DMS153 treated with DMSO at 0.1 percent for 48 hours (cell line): Measurements from ENCODE around the gene IDH3A.

Source experiments
- DNase-seq: peaks from one replicate; lab custom pipeline; 2025; ENCODE audit not compliant: unreplicated experiment; lab: John Stamatoyannopoulos, UW

The IDH3A gene

DNA sequence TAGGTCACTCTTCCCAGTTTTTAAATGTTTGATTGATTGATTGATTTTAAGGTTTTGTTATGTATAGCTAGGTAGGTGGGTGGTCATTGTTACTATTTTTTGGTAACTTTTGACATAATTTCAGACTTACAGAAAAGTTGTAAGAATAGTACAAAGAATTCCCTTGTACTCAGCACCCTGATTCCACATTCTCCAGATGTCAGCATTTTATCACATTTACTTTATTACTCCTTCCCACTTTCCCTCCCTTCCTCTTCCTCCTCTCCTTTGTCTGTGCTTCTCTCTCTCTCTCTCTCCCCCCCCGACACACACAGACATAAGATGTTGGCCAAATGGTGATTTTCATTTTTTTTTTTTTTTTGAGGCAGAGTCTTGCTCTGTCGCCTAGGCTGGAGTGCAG is 14.8 kb downstream of the IDH3A start:
- no peak for DNase-seq

DNA sequence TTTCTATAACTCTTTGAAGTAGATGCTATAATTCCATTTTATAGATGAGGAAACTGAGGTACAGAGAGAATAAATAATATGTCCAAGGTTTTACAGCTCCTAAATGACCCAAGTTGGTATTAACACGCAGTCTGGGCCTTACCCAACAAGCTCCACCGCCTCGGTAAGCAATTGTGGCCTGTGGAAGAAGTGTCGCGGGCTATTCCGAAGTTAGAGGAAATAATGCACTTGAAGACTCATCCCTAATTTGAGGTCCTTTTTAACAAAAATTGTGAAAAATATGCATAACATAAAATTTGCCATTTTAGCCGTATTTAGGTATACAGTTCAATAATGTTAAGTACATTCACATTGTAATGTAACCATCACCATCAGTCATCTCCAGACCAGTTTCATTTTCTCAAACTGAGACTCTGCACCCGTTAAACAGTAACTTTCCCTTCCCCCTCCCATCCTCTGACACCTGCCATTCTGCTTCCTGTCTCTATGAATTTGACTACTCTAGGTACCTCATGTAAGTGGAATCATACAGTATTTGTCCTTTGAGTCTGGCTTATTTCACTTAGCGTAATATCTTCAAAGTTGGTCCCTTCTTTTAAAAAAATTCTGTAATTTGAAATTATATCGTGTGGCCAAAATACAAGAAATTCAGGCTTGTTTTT is 18.2 kb downstream of the IDH3A start:
- no peak for DNase-seq

DNA sequence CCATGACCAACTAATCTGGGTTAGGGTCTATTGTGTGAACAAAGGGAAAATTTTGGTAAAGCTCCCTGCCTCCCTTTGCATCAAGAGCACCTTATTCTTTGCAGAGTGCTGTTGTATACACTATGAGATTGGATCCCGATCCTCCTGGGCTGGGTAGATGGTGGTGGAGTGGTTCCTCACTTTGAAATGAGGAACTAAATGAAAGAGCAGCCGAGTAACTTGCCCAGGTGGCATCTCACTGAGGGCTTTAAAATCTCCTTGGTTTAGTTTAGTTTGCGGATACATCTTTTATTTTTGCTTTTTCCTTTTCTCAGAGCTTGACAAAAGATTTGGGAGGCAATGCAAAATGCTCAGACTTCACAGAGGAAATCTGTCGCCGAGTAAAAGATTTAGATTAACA is 19.4 kb downstream of the IDH3A start:
- no peak for DNase-seq

DNA sequence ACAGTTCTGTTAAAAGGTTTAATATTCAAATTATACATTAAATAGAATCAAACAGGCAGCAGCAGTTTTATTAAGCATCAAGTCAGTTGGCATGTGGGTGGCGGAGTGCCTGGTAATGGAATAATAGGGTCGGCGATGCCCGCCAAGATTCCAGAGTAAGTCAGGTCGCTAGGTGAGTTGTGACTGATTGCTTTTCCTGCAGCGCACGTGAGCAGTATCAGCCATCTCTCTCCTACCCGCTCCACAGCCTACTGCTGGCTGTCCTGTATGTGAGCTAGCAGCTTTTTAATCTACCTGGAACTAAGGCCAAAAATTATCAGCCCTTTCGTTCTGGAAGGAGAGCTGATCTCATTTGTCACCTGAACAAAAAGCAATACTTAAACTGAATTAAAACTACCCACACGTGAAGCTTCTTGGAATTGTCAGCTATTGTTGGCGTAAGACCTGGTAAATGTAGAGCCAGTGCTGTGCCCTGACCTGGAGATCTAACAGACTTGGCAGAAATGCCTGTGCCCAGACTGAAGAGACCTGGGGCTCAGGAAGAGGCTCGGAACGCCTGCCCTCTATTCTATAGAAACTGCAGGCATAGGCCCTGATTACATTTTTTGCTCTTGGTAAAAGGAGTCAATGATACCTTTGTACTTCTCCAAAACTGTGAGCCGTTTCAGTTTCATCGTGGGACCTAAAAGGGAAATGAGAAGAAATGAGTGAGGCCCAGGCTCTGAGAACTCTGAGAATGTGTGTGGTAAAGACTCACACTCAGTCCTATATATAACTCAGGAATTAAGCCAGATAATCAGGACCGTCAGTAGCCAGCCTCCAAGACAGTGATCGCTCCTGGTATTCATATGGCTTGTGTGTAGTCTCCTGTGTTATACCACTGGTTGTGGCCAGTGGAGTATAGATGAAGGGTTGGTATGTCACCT is 21.9 kb downstream of the IDH3A start:
- no peak for DNase-seq

DNA sequence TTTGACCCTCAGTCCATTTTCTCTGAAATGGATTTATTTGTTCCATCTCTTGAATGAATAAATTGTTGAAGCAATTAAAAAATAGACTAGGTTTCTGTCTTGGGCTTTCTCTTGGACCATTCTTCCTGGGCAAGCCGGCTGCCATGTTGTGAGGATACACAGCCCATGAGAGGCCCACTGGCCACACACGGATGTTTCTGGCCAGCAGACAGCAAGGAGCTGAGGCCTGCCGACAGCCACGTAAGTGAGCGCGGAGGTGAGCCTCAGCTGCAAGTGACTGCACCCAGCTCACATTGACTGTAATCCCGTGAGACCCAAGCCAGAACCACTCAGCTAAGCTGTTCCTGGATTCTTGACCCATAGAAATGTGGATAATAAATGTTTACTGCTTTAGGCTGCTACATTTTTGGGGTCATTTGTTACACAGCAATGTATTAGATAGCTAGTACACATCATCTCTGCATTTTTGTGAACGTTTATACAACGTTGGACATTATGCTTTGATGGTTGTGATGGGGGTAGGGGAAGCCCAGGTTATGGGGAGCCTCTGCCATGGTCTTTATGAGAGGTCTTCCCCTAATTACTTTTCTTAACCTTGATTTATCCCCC is 22.8 kb downstream of the IDH3A start:
- DNase-seq, result no peak

DNA sequence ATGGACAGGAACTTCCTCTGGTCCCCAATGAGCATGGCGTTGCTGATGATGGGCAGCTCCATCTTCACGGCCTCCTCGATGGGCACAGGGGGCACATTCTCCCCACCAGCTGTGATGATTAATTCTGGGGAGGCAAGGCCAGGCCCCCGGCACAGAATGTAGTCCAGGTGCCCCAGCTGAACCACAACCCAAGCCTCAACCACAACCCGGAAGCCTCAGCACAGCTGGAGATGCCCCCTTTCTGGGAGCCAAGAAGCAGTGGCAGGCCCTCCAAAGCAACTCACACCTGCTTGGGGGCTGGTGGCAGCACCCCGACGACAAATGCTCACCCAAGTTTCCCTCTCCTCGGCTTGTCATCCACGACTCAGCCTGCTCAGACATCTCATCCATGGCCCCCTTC is 25.2 kb downstream of the IDH3A start:
- no peak for DNase-seq

DNA sequence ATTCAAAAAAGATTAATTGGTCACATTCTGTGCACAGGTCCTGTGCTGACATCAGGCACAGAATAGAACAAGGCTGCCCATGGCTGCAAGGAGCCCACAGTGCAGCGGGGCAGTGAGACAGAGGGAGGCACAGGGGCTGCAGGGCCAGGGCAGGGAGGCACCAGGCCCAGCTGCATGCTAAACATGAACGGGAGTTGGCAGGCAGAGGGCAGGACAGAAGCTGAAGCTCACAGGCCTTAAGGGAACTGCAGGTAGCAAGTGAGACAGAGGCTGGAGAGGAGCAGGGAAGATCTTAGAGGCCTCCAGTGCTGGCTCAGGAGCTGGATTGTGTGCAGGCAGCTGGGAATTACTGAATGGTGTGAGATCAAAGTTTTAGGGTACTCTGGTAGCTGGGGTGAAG is 26.2 kb downstream of the IDH3A start:
- DNase-seq, result no peak

DNA sequence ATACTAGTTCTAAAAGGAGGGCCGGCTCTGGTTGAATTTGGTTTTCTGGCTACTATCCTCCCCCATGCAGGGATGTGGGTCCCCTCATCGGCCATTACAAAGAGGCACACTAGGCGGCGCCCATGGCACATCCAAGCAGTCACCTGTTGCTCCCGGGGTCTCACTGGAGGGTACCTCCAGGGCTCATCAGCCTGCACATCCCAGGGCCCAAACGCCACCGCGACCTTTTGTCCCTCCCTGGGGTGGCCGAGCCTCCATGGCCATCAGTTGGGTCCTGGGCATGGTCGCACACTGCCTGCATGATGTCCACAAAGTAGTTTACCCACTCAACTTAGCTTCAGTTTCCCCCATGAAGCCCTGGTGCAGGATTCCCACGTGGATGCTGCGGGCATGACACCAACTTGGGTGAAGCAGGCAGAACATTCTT is 28.3 kb downstream of the IDH3A start:
- no peak for DNase-seq

DNA sequence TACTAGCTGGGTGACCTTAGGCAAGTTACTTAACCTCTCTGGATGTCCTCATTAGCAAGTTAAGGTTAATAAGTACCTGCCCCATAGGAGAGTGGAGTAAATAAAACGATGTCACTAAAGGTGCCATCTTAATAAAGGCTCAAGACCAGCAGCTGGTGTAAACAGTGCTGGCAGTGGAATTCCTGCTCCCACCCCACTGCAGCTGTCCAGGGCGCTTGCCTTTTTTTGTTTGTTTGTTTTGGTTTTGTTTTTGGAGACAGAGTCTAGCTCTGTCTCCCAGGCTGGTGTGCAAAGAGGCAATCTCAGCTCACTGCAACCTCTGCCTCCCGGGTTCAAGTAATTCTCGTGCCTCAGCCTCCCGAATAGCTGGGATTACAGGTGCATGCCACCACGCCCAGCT is 28.9 kb downstream of the IDH3A start:
- DNase-seq, result no peak

DNA sequence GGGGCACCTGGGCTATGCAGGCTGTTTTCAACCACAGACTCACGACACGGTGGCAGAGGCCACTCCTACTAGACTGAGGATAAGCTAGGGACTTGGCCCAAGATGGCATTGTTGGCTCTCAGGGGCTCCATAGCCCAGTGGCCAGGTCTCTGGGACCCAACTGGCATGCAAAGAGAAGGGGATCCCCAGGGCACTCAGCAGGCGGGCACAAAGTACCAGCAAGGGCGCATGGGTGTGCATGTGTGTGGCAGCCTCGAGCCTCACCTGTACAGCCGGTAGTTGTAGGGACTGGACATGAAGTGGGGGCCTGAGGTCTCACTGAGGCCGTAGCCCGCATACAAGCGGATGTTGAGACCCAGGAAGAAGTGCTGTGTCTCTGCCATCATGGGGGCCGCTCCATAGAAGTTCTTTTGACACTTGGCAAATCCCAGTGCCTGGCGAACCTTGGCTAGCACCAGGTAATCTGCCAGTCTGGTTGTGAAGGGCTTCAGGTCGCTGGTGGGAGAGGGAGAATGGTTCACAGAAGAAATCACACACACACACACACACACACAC is 30.2 kb downstream of the IDH3A start:
- no peak for DNase-seq

DNA sequence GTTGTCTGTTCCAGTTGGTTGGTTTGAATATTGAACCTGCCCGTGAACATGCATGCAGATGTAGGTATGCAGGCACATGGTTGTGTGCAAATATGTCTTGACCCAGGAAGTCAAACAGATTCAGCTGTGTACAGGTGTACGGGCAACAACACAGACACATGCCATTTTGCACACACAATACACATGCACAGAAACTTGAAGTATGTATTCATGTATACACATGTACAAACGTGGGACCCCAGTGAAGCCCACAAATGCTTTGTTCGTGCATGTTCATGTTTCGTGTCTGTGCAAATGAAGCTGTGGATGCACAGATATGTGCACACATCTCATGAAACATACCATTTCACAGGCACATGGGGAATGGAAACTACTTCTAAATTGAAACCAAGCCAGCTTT is 30.7 kb downstream of the IDH3A start:
- DNase-seq, result no peak

DNA sequence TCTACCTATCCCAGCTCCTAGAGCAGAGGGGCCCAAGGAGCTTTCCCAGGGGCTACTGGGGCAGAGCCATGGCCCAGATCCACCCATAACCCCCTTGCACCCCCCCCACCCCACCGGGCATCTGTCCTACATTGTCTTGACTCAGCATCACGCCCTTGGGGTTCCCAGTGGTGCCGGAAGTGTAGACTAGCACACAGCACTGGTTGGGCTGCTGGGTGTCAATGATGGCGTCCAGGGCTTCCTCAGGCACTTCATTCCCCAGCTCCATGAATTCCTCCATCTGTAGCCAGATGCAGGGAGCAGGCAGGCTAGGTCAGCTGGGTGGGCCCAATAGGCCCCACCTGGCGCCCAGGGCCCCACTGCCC is 33.2 kb downstream of the IDH3A start:
- DNase-seq, result no peak

DNA sequence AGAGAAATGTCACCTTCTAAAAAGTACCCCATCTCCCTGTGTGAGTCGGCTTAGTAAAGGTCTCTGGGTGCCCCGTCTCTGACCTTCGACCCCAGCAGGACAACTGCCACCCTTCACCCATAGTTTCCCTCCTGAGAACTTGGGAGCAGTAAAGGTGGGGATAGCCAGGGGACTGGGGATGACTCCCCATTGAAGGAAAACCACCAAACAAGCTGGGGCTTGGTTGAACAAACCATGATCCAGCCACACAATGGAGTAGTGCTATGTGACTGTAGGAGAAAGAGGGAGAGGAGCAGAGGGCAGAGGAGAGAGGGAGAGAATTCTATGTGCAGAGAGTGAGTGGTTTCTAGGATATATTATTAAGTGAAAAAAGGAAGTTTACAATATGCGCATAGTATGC is 33.7 kb downstream of the IDH3A start:
- DNase-seq, result no peak

DNA sequence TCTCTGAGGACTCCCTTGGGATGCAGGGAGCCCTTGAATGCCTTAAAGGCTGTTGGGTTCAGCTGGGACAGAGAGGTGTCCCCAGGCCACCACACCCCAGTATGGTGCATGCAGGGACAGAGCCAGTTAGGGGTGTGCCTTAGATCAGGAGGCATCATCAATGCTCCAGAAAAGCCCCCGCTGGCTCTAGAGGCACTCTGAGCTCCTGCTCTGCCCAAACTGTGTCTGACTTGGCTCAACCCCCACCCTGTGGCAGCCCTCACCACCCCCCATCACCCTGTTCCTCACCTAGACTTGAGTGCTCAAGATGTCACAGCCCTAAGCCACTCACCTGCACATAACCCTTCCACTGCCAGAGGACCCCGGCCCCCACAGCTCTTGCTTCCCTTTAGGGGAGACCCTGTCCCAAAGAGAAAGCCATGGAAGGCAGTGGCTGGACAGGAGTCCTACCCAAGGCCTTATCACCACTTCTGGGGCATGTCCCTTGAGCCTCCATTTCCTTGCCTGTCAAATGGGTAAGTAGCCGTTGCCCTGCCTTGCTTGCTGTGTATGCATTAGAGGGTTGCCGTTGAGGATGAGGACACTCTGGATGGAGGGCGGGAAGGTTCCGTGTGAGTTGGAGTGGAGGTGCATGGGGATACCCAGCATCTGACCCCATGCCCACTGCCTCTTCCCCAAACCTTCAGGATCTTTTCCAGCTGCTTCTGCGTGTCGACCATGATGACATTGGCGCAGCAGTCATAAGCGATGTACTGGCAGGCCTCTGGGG is 43.8 kb downstream of the IDH3A start:
- DNase-seq, result no peak

DNA sequence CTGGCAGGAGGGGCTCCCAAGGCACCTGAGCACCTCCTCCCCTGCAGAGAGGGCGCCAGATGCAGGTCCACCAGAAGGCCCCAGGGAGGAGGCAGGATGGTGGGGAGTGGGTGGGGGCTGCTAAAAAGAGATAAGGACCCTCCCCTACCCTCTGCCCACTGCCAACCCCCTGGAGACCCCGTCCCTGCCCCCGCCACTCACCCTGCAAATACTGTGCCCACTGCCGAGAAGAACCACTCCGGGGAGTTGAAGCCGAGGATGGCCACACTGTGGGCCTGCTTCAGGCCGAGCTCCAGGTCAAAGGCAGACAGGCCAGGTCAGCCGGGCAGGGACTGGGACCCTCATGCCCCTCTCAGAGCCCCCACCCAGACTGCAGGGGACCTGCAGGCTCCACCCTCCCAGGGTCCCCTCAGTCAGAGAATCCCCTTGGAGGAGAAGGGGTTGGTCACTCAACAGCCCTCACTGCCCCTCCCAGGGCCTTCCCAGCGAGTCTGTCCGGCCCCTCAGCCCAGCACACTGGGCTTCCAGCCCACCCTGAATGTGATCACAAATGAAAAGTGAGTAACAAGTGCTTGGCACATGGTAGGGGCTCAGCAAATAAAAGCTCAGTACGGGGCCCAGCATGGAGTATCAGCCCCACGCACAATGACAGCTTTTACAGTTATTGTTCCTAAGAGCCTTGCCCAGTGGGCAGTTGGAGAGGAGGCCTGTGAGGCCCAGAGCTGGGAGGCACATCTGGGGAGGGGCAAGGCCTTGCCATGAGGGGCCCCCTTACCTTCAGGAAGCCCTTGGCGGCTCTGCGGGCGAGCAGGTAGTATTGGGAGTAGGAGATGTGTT is 44.8 kb downstream of the IDH3A start:
- DNase-seq, result no peak

DNA sequence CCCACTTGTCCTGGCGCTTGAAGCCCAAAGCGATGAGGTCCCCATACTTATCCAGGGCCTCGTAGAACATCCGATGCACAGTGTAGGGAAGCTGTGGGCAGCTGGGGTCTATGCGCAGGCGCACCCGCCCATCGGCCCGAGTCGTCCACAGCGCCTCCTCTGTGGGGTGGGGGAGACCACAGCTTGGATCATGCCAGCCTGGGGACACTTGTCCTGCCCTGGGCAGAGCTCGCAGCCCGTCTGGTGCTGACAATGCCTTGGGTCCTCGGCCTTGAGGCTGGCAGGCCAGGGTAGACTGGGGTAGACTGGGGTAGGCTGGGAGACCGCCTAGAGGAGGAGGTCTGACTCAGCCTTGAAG is 45.4 kb downstream of the IDH3A start:
- DNase-seq, result no peak

DNA sequence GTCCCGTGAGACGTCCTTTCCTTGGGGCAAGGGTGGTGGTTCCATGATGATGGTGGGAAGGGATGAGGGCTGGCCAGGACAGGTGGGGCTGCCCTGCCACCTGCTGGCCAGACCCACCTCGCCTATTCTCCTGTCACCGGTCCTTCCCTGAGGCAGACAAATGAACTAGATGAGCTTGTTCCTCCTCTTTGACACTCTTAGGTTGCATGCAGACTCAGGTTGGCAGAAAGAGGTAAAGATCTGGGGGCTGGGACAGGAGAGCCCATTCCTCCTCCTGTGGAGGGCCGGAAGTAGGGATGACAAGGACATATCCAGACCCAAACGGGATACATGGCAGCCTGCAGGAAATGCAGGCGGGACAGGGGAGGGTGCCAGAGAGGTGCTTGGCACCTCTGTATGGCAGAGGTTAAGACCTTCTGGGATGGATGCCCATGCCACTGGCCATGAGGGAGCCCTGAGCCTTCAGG is 46.6 kb downstream of the IDH3A start:
- DNase-seq, result no peak

DNA sequence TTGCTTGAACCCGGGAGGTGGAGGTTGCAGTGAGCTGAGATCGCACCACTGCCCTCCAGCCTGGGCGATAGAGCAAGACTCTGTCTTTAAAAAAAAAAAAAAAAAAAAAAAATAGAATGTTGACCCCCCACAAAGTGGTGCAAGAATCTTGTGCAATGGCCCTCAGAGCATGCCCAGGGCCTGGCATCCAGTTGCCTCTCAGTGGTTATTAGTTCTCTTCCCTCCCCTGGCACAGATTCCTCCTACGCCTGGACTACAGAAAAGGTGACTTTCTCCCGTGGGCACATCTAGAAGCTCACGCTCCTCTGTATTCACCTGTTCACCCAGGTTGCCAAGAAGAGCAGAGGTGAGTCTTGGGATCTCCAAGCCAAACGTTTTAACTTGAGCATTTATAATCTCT is 48.5 kb downstream of the IDH3A start:
- no peak for DNase-seq

DNA sequence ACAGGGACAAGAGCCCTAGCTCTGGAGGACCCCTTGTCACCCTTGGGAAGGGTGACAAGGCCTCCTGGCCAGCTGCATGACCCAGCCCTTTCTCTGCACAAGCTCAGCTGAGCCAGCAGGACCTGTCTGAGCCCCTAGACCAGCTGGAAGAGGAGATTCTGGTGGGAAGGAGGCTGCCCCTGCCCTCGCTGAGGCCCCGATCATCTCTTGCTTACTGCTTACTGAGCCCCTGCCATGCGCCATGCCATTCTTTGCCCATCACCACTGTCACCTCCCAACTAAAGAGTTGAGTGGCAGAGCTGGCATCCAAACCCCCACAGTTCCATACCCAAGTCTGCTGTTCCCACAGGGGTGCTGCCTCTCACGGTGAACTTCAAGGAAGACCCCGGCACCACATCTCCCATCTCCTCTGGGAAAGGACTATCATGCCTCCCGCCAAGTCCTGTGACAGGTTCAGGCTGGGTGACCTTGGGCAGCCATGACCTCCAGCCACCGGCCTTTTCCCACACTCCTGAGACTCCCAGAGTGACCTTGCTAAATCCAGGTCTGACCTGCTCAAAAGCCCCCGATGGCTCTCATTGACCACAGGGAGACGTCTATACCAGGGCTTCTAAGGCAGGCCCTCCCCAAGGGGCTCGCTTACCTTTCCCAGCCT is 51.2 kb downstream of the IDH3A start:
- DNase-seq, result no peak
